Sciatic nerve (tissue), 2 donors: ENCODE results near the gene FSTL4. TPM values are rescaled to one million over a fixed set of nuclear protein-coding genes. Genes with fewer than 3 reads are reported as not detected.
"Not testable (repeated sequence)": the region's sequence is repeated elsewhere in the genome, so short reads cannot be mapped to it uniquely, and the experiment has no call there.

Experiments used
- ATAC-seq: fragments of 200-7000 bp; cut with Tn5 transposase; one replicate; pipeline ENCODE4 v1.9.1; 2020; ENCODE audit warnings: mild to moderate bottlenecking, moderate library complexity
- DNase-seq: peaks from one replicate; pipeline ENCODE4 v3.0.0-alpha.2; 2020; ENCODE audit warnings: low spot score
- intact Hi-C: fragments of 100-400 bp; cut with DNase I; formaldehyde crosslinking; loops from one replicate; pipeline ENCODE4 v1.14.2; 2022
- total RNA-seq: library from RNA; stranded (reverse); fragmentation: NEBNext Ultra II Directional; extraction: Animal tissue kit (Norgen Biotek cat#: 25700); gene quantifications from one replicate; pipeline ENCODE4 v1.2.1, GENCODE V29; 2021
- donor health status: DM: no; HTN: no; CAD: no.
- donor health status: DM: no; HTN: no; CAD: no.

FSTL4 gene
- total RNA-seq, 1 donor from 2014 or later = not detected

DNA sequence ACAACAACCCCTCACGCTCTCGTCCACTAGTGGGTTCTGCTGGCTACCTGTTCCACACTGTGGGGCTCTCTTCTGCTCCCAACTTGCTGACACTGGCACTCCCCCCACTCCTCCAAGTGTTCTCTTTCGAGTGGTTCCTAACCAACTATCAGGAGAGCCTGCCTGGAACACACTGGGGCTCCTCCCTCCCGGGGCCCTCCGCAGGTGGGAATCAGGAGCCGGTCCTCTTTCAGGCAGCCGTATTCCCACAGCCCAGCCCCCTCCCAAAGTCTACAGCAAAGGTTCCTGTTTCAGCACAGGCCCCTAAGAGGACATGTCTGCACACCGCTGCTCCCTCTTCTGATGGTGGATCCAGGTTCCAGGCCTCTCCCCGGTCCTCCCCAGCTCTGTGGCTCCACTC lies 165.9 kb downstream of the FSTL4 start:
- DNase-seq = no peak
- intact Hi-C loops = no loop called here
- no peak for ATAC-seq

GRCh38 chr5:133445744-133446143 lies 166.6 kb downstream of the FSTL4 start:
- intact Hi-C loops = no loop called here
- no peak for ATAC-seq

GRCh38 chr5:133445204-133445603 lies 167.1 kb downstream of the FSTL4 start:
- intact Hi-C loops, DNase-seq, ATAC-seq: not testable (repeated sequence)

More at GRCh38 chr5:133445744-133446143, 166.6 kb downstream of the FSTL4 start:
- no peak for DNase-seq

DNA sequence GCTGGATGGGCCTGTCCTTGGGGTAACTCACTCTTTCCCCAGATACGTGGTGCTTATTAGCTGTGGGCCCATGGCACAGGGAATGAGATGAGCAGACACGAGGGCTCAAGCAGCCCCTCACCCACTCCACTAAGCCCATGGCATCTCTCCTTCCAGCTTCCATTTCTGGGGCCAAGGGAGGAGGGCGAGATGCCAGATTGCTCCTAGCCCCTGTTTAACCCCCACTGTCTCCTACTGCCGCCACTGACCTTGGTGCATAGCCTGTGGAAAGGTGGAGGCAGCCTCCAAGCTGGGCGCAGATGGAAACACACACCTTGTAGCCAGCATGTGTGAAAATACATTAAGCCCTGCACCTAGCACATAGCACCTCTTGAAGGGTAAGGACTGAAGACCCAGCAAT lies 167.6 kb downstream of the FSTL4 start:
- DNase-seq (no peak), ATAC-seq (no peak)
- intact Hi-C loops = no loop called here

DNA sequence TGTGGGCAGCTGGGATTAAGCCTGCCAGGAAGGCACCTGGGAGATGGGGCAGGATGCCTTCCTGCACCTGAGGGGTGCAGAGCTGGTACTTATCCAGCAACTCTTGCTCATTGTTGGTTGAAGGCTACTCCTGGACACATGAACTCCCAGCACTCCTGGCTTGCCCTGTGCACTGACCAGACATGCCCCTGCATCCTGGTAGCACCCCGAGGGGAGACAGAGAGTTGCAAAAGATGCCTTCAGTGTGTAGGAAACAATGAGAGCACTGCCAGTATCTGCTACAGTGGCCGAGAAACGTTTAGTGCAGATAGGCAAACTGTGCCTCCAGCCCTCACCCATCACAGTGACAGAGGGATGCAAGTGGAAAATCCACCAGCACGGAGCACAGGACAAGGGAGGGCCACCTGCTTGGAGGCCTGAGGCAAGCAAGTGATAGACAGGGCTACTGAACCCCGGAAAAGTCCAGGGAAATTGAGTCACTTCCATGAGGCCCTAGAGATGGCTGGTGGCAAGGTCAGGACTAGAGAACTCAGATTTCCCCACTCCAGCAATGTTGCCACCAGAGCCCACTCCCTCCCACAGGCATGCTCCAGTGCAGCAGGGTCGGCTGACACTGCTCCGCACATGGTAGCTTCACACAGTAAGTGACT lies 171.1 kb downstream of the FSTL4 start:
- DNase-seq (no peak), ATAC-seq (no peak)
- intact Hi-C loops = no loop called here

- intact Hi-C loops = no loop called here
- DNase-seq (no peak), ATAC-seq (peak; percentile 64)
Observed at GRCh38 chr5:133440467-133441115, 171.8 kb downstream of the FSTL4 start.

DNA sequence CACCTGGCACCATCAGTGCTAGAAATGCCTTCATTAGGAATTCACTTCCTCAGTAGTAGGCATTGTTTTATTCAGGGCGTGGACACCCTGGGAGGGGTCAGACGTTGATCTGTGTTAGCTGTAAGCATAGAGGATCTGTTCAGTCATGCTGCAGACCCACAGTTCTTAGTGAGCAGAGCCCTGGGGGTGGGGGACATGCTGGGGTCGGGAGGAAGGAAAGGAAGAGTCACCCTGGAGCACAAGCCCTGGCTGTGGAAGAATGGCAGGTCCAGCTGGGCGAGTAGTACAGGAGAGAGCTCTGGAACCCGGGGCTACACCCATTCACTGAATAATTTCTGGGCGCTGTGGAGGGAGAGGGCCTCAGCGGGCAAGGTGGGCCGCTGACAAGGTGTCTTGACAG lies 172.5 kb downstream of the FSTL4 start:
- ATAC-seq = no peak
- intact Hi-C loops = no loop called here
- no peak for DNase-seq

DNA sequence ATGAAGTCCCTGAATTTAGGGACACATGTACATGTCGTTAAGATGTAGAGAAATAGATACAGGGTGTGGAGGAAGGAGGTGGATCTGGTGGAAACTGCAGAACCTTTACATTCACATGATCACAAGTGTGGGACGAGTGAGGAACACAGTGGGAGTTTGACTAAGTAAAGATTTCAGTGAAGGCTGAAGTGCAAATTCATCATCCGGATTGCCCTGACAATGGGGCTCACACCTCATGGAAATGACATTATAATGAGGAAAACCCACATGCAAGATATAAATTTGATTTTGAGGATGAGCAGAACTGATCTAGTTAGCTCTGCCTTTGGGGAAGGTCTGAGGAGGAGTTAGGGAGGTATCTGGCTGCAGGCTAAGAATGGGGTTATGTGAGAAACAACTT lies 173.9 kb downstream of the FSTL4 start:
- intact Hi-C loops = no loop called here
- DNase-seq (no peak), ATAC-seq (no peak)

- ATAC-seq (no peak), DNase-seq (no peak)
- intact Hi-C loops = no loop called here
Observed at GRCh38 chr5:133434336-133434735, 178.0 kb downstream of the FSTL4 start.

DNA sequence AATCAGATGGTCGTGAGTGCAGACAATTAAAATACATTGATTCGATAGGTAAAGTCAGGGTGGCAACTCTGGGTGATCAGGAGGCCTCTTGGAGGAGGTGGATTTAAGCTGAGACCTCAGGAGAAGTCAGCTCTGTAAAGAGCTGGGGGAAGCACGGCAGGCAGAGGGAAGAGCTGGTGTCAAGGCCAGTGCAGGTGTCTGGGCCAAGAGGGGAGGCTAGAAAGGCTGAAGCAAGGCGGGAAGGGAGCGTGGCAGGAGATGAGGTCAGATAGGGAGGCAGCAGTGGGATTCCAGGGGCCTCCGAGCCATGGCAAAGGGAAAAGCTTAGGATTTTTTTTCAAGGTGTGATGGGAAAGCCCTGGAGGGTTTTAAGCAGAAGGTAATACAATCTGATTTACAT lies 178.7 kb downstream of the FSTL4 start:
- DNase-seq (no peak), ATAC-seq (no peak)
- intact Hi-C loops = no loop called here

DNA sequence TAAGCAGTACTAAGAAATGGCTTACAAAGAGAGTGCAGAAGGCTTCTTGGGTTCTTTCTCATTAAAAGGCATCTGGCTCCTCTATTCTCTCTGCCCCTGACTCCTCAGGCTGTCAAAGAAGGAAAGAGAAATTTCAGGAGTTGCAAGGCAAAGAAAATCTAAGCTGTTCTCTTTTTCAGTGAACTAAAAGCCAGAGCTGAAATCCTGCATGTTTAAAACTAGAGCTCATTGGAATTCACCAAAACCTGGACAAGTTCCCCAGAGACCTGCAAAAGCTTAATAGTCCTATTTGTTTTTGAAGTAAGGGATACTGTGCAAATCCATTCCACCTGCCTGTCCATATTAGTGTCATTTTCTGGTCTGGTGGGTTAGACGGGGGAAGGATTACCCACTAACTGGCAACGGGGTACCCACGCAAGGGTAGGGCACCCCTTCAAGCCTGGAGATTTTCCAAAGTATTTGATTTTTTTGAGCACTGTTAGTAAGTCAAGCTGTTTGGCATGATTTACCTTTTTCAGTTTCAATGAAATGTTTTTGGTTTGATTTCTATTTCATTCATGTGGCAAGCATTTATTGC lies 179.3 kb downstream of the FSTL4 start:
- DNase-seq = no peak
- intact Hi-C loops = no loop called here

DNA sequence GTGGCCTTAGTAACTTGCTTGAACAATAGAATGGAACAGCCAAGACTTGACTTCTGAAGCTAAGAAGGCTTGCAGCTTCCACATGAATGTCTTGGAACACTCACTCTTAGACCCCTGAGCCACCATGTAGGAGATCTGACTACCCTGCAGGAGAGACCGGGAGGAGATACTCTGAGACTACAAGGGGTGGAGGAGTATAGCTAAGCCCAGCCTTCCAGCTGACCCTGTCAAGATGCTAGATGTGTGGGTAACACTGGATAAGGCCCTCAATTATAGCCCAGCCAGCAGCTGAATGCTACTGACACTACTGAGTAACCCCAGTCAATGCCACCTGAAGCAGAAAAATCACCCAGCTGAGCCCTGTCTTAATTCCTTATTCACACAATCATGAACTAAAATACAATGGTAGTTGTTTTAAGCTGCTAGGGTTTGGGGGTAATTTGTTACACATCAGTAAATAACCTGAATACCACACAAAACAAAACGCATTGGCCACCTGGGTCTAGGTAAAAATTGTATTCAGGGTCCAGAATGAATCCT lies 180.9 kb downstream of the FSTL4 start:
- ATAC-seq (no peak), DNase-seq (no peak)

More for the DNA sequence above, 179.3 kb downstream of the FSTL4 start:
- no peak for ATAC-seq

DNA sequence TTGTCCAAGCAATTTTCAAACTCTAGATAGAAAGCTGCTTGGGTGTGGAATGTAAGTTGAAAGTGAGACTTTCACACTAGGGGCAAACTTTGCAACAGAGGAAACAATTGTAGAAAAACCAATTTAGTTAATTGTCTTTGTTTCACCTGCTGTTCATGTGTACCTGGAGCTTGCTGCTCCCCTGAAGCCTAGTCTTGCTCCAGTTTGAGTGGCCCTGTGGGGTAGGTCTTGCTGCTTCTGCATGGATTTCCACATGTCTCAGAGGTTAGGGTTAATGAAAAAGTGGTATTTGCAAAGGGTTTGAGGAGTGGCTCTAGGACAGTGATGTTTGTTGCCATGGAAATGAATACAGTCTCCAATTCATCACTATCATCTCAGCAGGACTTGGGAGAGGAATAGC lies 182.2 kb downstream of the FSTL4 start:
- ATAC-seq = no peak
- intact Hi-C loops = no loop called here
- no peak for DNase-seq

More for the DNA sequence above, 180.9 kb downstream of the FSTL4 start:
- intact Hi-C loops = no loop called here

GRCh38 chr5:133429046-133429445 lies 183.3 kb downstream of the FSTL4 start:
- intact Hi-C loops = loop anchor here (10.0 kb wide), 1 partner anchor 446 kb away; no protein-coding TSS in a partner anchor
- ATAC-seq = no peak
- DNase-seq = no peak

DNA sequence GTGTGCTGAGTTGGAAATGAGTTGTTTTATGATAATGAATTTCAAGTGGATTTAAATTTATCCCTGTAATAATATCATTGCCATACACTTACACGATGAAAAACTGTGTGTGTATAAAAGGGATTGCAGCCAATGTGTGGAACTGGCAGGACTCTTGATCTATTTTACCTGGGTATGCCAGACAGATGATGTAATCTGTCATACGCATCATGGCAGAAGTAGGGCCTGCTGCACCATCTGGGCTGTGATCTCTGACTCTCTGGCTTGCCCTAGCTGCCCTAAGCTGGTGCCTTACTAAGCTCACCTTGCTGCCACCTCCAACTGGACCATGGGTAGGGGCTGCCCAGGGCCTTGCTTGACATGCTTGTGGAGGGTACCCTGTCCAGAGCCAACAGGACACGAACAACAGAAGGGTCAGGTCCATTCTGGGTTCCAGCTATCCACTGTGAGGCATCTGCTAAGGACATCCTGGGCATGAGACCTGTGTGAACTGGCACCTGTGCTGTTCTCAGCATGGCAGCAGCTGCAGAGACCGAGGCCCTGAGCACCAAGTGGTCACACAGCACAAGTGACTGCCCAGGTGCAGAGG lies 184.2 kb downstream of the FSTL4 start:
- DNase-seq (no peak), ATAC-seq (no peak)
- intact Hi-C loops = loop anchor here (10.0 kb wide), 1 partner anchor 447 kb away; no protein-coding TSS in a partner anchor

DNA sequence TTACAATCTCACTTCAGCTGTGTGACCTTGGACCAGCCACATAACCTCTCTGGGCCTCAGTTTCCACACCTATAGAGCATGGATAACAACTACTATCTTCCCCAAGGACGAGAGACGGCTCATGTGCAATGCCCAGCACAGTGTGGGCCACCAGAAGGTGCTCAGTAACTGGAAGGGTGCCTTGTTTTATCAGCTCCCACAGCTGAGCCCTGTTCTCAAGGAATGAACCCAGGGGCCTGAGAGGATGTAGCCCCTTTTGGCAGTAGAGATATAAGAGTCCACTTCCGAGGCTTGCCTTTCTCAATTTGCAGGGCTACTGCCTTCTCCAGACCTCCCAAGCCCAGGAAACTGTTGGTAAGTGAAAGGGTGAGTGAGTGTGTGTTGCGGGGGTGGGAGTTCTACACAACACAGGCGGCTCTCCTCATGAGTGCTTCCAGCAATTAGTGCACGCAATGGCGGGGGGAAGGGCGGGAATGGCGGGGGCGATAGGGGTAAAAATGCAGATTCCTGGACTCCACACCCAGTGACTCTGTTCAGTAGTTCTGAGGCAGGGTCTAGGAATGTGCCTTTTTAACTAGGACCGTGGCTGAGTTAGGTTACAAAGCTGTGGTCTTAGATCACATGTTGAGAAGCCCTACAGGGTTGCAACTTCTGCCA lies 185.1 kb downstream of the FSTL4 start:
- ATAC-seq (no peak), DNase-seq (no peak)
- intact Hi-C loops = loop anchor here (2.0 to 10.0 kb wide), 2 partner anchors 56 to 448 kb away; no protein-coding TSS in a partner anchor

DNA sequence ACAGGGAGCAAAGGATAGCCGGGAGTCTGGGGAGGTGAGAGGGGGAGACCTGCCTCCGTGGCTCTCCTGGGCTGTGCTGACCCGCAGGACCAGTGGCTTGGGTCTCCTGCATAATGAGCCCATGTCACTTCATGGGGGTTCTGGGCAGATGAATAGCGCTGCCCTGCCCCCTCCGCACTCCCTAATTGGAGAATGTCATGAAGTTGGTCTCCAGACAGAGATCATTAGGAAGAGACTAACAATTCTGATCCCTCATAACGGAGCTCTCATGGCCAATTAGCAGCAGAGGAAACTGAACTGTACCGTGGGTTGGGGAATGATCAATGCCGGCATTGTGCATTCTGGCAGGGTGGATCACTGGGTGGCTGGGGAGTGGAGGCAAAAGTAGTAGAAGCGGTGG lies 186.1 kb downstream of the FSTL4 start:
- no peak for ATAC-seq

GRCh38 chr5:133425764-133426163 lies 186.6 kb downstream of the FSTL4 start:
- intact Hi-C loops = loop anchor here (2.0 to 10.0 kb wide), 2 partner anchors 57 to 449 kb away; no protein-coding TSS in a partner anchor
- no peak for DNase-seq
- no peak for ATAC-seq

More for the DNA sequence above, 186.1 kb downstream of the FSTL4 start:
- DNase-seq = no peak
- intact Hi-C loops = loop anchor here (2.0 to 10.0 kb wide), 2 partner anchors 57 to 449 kb away; no protein-coding TSS in a partner anchor

- DNase-seq (no peak), ATAC-seq (no peak)
- intact Hi-C loops = loop anchor here (10.0 kb wide), 1 partner anchor 450 kb away; no protein-coding TSS in a partner anchor
Observed at GRCh38 chr5:133425222-133425621, 187.1 kb downstream of the FSTL4 start.
